Fibroblast of skin of back (primary cell): ENCODE data around the gene ANKRD50.

ENCODE experiments used
- DNase-seq: peaks from one replicate; pipeline ENCODE4 v3.0.0-alpha.2; 2013

ANKRD50 gene

DNA sequence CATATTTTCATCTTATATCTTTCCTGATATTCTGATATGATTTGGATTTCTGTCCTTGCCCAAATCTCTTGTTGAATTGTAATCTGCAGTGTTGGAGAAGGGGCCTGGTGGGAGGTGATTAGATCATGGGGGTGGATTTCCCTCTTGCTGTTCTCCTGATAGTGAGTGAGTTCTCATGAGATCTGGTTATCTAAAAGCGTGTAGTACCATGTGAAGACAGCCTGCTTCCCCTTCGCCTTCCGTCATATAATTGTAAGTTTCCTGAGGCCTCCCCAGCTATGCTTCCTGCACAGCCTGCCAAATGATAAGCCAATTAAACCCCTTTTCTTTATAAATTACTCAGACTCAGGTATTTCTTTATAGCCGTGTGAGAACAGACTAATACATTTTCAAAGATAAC lies 77.2 kb downstream of the ANKRD50 start:
- no peak for DNase-seq

DNA sequence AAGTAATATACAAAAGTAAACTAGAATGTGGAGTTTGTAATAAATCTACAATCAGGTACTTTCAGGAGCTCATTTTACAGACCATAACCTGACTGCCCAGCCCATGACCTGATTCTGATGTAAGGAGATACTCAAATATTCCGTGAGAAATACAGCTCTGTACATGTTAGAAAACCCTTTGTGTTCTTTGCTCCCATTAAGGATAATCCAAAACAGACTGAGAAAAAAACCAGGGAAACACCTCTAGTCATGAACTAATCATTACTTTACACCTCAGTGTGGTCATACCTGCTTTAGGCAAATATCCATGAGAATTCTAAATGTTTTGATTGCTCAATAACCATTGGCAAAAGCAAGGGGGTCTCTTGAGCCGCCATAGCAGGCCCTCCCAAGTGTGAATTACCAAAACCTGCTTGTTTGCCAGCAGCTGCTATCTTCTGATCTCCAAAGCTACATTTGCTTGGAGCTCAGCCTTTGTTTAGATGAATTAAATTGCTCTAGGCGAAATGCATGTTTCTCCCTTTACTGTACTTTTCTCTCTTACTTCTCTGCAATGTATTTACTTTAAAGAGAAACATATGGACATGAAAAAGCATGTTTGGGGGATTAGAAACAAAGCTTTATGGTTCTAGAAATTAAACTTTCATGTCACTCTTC lies 79.1 kb downstream of the ANKRD50 start:
- DNase-seq = no peak

DNA sequence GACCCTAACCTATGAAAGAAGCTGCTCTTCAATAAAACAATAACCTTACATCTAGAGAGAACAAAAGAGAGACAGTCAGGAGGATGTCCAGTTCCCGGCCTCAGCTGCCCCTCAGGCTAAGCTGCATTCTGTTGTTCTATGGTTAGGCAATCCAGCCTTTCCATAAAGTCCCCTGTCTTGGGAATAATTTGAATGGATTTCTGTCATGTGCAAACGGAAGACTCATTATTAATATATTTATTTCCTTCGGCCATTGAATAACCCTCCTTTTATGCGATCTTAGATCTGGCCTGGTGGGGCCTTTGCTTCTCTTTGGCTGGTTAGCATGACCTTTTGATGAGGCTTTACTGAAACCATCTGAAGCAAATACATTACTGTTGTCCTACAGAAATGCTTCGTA lies 80.1 kb downstream of the ANKRD50 start:
- DNase-seq = no peak

GRCh38 chr4:124631760-124632159 lies 80.8 kb downstream of the ANKRD50 start:
- peak; percentile 98 for DNase-seq

DNA sequence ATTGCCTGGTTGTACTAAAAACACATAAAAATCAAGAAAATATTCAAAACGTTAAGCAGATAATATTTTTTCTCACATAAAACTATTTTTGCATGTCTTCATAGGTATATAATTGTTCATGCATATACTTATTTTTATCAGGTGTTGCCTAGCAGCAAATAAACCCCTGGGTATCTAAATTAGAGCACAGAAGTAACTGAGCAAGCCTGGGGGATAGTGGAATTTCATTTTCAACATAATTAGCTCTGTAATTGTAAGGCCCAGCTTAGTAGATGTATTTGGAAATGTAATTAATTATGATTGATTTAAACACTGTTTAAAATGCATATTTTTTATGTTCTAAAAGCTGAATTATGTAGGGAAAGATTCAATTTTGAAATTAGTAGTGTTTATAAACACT lies 82.9 kb downstream of the ANKRD50 start:
- DNase-seq = no peak
